OCI-LY1 (cell line): ENCODE data around the gene FARP1.

Experiments
- H2AFZ ChIP-seq: fragments of 200-600 bp; sonication (generic), shearing (Covaris generic); 2 replicates; pipeline ENCODE4 v1.6.0; 2014; ENCODE audit warnings: antibody characterized with exemption, mild to moderate bottlenecking, low read length
- H3F3A ChIP-seq: fragments of 200-600 bp; sonication (generic), shearing (Covaris generic); 2 replicates; pipeline ENCODE4 v1.6.0; 2014; ENCODE audit warnings: mild to moderate bottlenecking, antibody characterized with exemption, low read length, moderate library complexity; ENCODE audit not compliant: insufficient read depth
- H3K27ac ChIP-seq: fragments of 200-600 bp; sonication (generic); 2 replicates; pipeline ENCODE4 v1.5.1; 2014; ENCODE audit warnings: low read length, mixed run types, mild to moderate bottlenecking, low read depth; ENCODE audit not compliant: poor library complexity, severe bottlenecking
- H3K27me3 ChIP-seq: fragments of 200-600 bp; sonication (generic); 2 replicates; pipeline ENCODE4 v1.6.0; 2014; ENCODE audit warnings: antibody characterized with exemption, mild to moderate bottlenecking, low read length, moderate library complexity; ENCODE audit not compliant: insufficient read depth
- H3K36me3 ChIP-seq: fragments of 200-600 bp; sonication (generic); 2 replicates; pipeline ENCODE4 v1.6.1; 2014; ENCODE audit warnings: mild to moderate bottlenecking, antibody characterized with exemption, low read length, moderate library complexity, mixed read lengths; ENCODE audit not compliant: insufficient read depth
- H3K4me1 ChIP-seq: fragments of 200-600 bp; sonication (generic); 2 replicates; pipeline ENCODE4 v1.5.1; 2014; ENCODE audit warnings: mild to moderate bottlenecking, low read length, moderate library complexity; ENCODE audit not compliant: insufficient read depth, severe bottlenecking
- H3K4me2 ChIP-seq: fragments of 200-600 bp; sonication (generic), shearing (Covaris generic); 2 replicates; pipeline ENCODE4 v1.6.1; 2014; ENCODE audit warnings: low read length
- H3K4me3 ChIP-seq: fragments of 200-600 bp; sonication (generic); 2 replicates; pipeline ENCODE4 v1.5.1; 2014; ENCODE audit warnings: low read length, low read depth, mild to moderate bottlenecking, mixed read lengths; ENCODE audit not compliant: poor library complexity, severe bottlenecking
- H3K79me2 ChIP-seq: fragments of 200-600 bp; shearing (Covaris generic); 2 replicates; pipeline ENCODE4 v1.6.1; 2016; ENCODE audit warnings: mixed run types, low read length, mixed read lengths; ENCODE audit not compliant: insufficient read depth
- H3K9ac ChIP-seq: fragments of 200-600 bp; sonication (generic), shearing (Covaris generic); 2 replicates; pipeline ENCODE4 v1.6.1; 2014; ENCODE audit warnings: mild to moderate bottlenecking, low read length, mixed read lengths
- H3K9me2 ChIP-seq: fragments of 200-600 bp; sonication (generic), shearing (Covaris generic); 2 replicates; pipeline ENCODE4 v1.6.1; 2014; ENCODE audit warnings: low read depth, mild to moderate bottlenecking, low read length, mixed read lengths
- H3K9me3 ChIP-seq: fragments of 200-600 bp; shearing (Covaris generic); 2 replicates; pipeline ENCODE4 v1.6.1; 2014; ENCODE audit warnings: low read length, mixed read lengths
- H4K20me1 ChIP-seq: fragments of 200-600 bp; sonication (generic), shearing (Covaris generic); 2 replicates; pipeline ENCODE4 v1.6.0; 2016; ENCODE audit warnings: mild to moderate bottlenecking, low read length; ENCODE audit not compliant: insufficient read depth
- CTCF ChIP-seq: fragments of 200-600 bp; sonication (generic), shearing (Covaris generic); IDR thresholded peaks from 2 replicates; pipeline ENCODE4 v1.5.1; 2017; ENCODE audit warnings: mild to moderate bottlenecking, antibody characterized with exemption, low read length, moderate library complexity, mixed read lengths
- EZH2 ChIP-seq: fragments of 200-600 bp; sonication (generic), shearing (Covaris generic); IDR thresholded peaks from 2 replicates; pipeline ENCODE4 v1.8.0; 2017; ENCODE audit warnings: borderline replicate concordance, mixed run types, mild to moderate bottlenecking, antibody characterized with exemption, low read length, moderate library complexity, mixed read lengths

Gene FARP1

GRCh38 chr13:98461486-98462240 is 318.8 kb downstream of the FARP1 start:
- TF ChIP-seq EZH2 (no peak), CTCF (no peak)
- no peak overlapping the region for H3K9ac ChIP-seq
- H3K9me2 ChIP-seq: no peaks in the 10 kb centered on the region
- no peaks in the 10 kb centered on the region for H3F3A ChIP-seq
- H3K9me3 ChIP-seq: no peaks in the 10 kb centered on the region
- H2AFZ ChIP-seq: no peak overlapping the region
- peaks cover 71% of the 10 kb centered on the region; the same call in 1 of the 2 replicates for H3K36me3 ChIP-seq
- H3K4me2 ChIP-seq: no peak overlapping the region
- H3K4me3 ChIP-seq: no peak overlapping the region
- H3K27ac ChIP-seq: no peak overlapping the region
- H3K27me3 ChIP-seq: no peaks in the 10 kb centered on the region
- no peaks in the 10 kb centered on the region for H3K4me1 ChIP-seq
- H3K79me2 ChIP-seq: no peaks in the 10 kb centered on the region
- H4K20me1 ChIP-seq: no peaks in the 10 kb centered on the region

GRCh38 chr13:98462241-98462882 is 319.5 kb downstream of the FARP1 start:
- H3K27ac ChIP-seq: no peak overlapping the region
- no peak for TF ChIP-seq CTCF
- TF ChIP-seq EZH2: no peak
- no peak overlapping the region for H3K9ac ChIP-seq
- H2AFZ ChIP-seq: no peak overlapping the region
- H3K9me2 ChIP-seq: no peaks in the 10 kb centered on the region
- no peak overlapping the region for H3K4me3 ChIP-seq
- H3K4me1 ChIP-seq: no peaks in the 10 kb centered on the region
- H3K36me3 ChIP-seq: peaks cover 71% of the 10 kb centered on the region; the same call in 1 of the 2 replicates
- no peak overlapping the region for H3K4me2 ChIP-seq
- no peaks in the 10 kb centered on the region for H3K27me3 ChIP-seq
- H3K9me3 ChIP-seq: no peaks in the 10 kb centered on the region
- H3K79me2 ChIP-seq: no peaks in the 10 kb centered on the region
- no peaks in the 10 kb centered on the region for H4K20me1 ChIP-seq
- no peaks in the 10 kb centered on the region for H3F3A ChIP-seq

- H3K4me2 ChIP-seq: no peak overlapping the region
- H3K9me3 ChIP-seq: no peaks in the 10 kb centered on the region
- no peaks in the 10 kb centered on the region for H3K4me1 ChIP-seq
- H3K36me3 ChIP-seq: peaks cover 73% of the 10 kb centered on the region; the same call in 1 of the 2 replicates
- H3K4me3 ChIP-seq: no peak overlapping the region
- H3K9me2 ChIP-seq: no peaks in the 10 kb centered on the region
- no peaks in the 10 kb centered on the region for H3F3A ChIP-seq
- no peak overlapping the region for H2AFZ ChIP-seq
- no peak overlapping the region for H3K27ac ChIP-seq
- no peaks in the 10 kb centered on the region for H3K79me2 ChIP-seq
- no peaks in the 10 kb centered on the region for H3K27me3 ChIP-seq
- H3K9ac ChIP-seq: no peak overlapping the region
- no peaks in the 10 kb centered on the region for H4K20me1 ChIP-seq
- no peak for TF ChIP-seq CTCF
- TF ChIP-seq EZH2: no peak
Measured at GRCh38 chr13:98462946-98463345, 320.1 kb downstream of the FARP1 start.
